ENCODE data around the gene MSMB.

DNA sequence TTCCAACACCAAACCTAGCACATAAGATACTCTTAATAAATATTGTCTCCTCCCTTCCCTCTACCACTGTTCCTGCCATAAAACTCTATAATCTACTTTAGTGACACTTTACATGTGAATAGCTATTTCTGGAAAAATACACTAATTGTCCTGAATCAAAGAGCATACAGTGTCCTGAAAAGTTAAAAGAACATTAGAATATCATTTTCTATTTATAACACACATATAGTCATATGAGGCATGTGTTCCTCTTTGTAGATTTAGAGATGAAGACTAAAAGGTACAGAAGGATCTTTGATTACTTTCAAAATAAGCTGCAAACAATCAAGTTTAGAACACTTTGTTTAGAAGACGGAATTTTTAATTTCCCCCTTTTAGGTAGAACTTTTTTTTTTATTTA, 29.3 kb downstream of the MSMB start:
- no peak for TF ChIP-seq POLR2A (IDR thresholded peaks at IDR 0.05)
- no peak for TF ChIP-seq POLR2AphosphoS5 (IDR thresholded peaks at IDR 0.05)
